Measurements from ENCODE around the gene ANKRD7.

- TF ChIP-seq TAF1 (IDR thresholded peaks at IDR 0.05; ENCODE audit: borderline replicate concordance, insufficient read depth, low read length) (no peak), POLR2AphosphoS5 (IDR thresholded peaks at IDR 0.05; ENCODE audit: low read depth, low read length) (no peak)
- TF ChIP-seq, protein P1, sequence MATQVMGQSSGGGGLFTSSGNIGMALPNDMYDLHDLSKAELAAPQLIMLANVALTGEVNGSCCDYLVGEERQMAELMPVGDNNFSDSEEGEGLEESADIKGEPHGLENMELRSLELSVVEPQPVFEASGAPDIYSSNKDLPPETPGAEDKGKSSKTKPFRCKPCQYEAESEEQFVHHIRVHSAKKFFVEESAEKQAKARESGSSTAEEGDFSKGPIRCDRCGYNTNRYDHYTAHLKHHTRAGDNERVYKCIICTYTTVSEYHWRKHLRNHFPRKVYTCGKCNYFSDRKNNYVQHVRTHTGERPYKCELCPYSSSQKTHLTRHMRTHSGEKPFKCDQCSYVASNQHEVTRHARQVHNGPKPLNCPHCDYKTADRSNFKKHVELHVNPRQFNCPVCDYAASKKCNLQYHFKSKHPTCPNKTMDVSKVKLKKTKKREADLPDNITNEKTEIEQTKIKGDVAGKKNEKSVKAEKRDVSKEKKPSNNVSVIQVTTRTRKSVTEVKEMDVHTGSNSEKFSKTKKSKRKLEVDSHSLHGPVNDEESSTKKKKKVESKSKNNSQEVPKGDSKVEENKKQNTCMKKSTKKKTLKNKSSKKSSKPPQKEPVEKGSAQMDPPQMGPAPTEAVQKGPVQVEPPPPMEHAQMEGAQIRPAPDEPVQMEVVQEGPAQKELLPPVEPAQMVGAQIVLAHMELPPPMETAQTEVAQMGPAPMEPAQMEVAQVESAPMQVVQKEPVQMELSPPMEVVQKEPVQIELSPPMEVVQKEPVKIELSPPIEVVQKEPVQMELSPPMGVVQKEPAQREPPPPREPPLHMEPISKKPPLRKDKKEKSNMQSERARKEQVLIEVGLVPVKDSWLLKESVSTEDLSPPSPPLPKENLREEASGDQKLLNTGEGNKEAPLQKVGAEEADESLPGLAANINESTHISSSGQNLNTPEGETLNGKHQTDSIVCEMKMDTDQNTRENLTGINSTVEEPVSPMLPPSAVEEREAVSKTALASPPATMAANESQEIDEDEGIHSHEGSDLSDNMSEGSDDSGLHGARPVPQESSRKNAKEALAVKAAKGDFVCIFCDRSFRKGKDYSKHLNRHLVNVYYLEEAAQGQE (IDR thresholded peaks at IDR 0.05; ENCODE audit: insufficient read depth in 1 of 2, low read depth in 2 of 2, low read length in 2 of 2), result no peak
Measured at GRCh38 chr7:118184565-118184940, 40.0 kb upstream of the ANKRD7 start.

All from PFSK-1 (cell line).